H9 (cell line): Measurements from ENCODE around the gene ZNFX1. TPM values are rescaled to one million over a fixed set of nuclear protein-coding genes. Genes with fewer than 3 reads are reported as not detected.

Experiments
- DNase-seq: peaks from one replicate; pipeline ENCODE4 v3.0.0-alpha.2; 2017
- H2AFZ ChIP-seq: one replicate; pipeline ENCODE4 v1.6.1; 2013; ENCODE audit warnings: mild to moderate bottlenecking, low read length, control low read depth, moderate library complexity
- H2AK5ac ChIP-seq: 2 replicates; pipeline ENCODE4 v1.6.1; 2013; ENCODE audit warnings: low read length, control low read depth, mixed read lengths; ENCODE audit not compliant: insufficient read length
- H2BK120ac ChIP-seq: one replicate; pipeline ENCODE4 v1.6.1; 2013; ENCODE audit warnings: low read depth, mild to moderate bottlenecking, low read length, control low read depth, inconsistent platforms; ENCODE audit not compliant: poor library complexity, severe bottlenecking
- H2BK12ac ChIP-seq: 2 replicates; pipeline ENCODE4 v1.6.1; 2013; ENCODE audit warnings: low read length, control low read depth, mixed read lengths, low read depth; ENCODE audit not compliant: insufficient read length
- H2BK15ac ChIP-seq: 2 replicates; pipeline ENCODE4 v1.6.1; 2013; ENCODE audit warnings: low read depth, low read length, control low read depth
- H2BK20ac ChIP-seq: one replicate; pipeline ENCODE4 v1.6.1; 2013; ENCODE audit warnings: low read depth, mild to moderate bottlenecking, low read length, control low read depth, inconsistent platforms; ENCODE audit not compliant: poor library complexity, severe bottlenecking
- H2BK5ac ChIP-seq: 2 replicates; pipeline ENCODE4 v1.6.1; 2013; ENCODE audit warnings: low read length, control low read depth, mixed read lengths; ENCODE audit not compliant: insufficient read length
- H3K14ac ChIP-seq: 2 replicates; pipeline ENCODE4 v1.6.1; 2013; ENCODE audit warnings: low read length, control low read depth; ENCODE audit not compliant: insufficient read depth
- H3K18ac ChIP-seq: 2 replicates; pipeline ENCODE4 v1.6.1; 2013; ENCODE audit warnings: low read depth, mild to moderate bottlenecking, mixed read lengths, low read length, control low read depth; ENCODE audit not compliant: insufficient read length
- H3K23ac ChIP-seq: 2 replicates; pipeline ENCODE4 v1.6.1; 2013; ENCODE audit warnings: low read length, control low read depth, mixed read lengths, low read depth; ENCODE audit not compliant: insufficient read length
- H3K23me2 ChIP-seq: 2 replicates; pipeline ENCODE4 v1.6.1; 2013; ENCODE audit warnings: low read depth, mild to moderate bottlenecking, mixed read lengths, low read length, control low read depth; ENCODE audit not compliant: insufficient read length, poor library complexity, severe bottlenecking
- H3K27ac ChIP-seq: 2 replicates; pipeline ENCODE4 v1.5.1; 2013; ENCODE audit warnings: low read length, control low read depth, mixed read lengths, low read depth; ENCODE audit not compliant: insufficient read length
- H3K27me3 ChIP-seq: 2 replicates; pipeline ENCODE4 v1.6.1; 2013; ENCODE audit warnings: low read length, control low read depth, inconsistent platforms; ENCODE audit not compliant: insufficient read depth
- H3K4ac ChIP-seq: 2 replicates; pipeline ENCODE4 v1.6.1; 2013; ENCODE audit warnings: low read depth, mild to moderate bottlenecking, control low read depth, inconsistent platforms, low read length, moderate library complexity
- H3K4me1 ChIP-seq: 2 replicates; pipeline ENCODE4 v1.6.1; 2013; ENCODE audit warnings: low read length, control low read depth, inconsistent platforms; ENCODE audit not compliant: insufficient read depth
- H3K4me2 ChIP-seq: 2 replicates; pipeline ENCODE4 v1.6.1; 2013; ENCODE audit warnings: low read length, control low read depth, mixed read lengths; ENCODE audit not compliant: insufficient read length, insufficient read depth
- H3K56ac ChIP-seq: 2 replicates; pipeline ENCODE4 v1.6.1; 2013; ENCODE audit warnings: low read depth, mild to moderate bottlenecking, mixed read lengths, low read length, control low read depth; ENCODE audit not compliant: insufficient read length
- H3K79me1 ChIP-seq: 2 replicates; pipeline ENCODE4 v1.6.1; 2013; ENCODE audit warnings: low read depth, mild to moderate bottlenecking, moderate library complexity, low read length, control low read depth, inconsistent platforms; ENCODE audit not compliant: insufficient read depth, poor library complexity, severe bottlenecking
- H3K79me2 ChIP-seq: 2 replicates; pipeline ENCODE4 v1.6.1; 2013; ENCODE audit warnings: low read length, control low read depth, inconsistent platforms; ENCODE audit not compliant: insufficient read depth
- H3K9ac ChIP-seq: 2 replicates; pipeline ENCODE4 v1.6.1; 2013; ENCODE audit warnings: low read length, control low read depth, mixed read lengths; ENCODE audit not compliant: insufficient read length; ENCODE audit errors: extremely low read depth
- H3K9me3 ChIP-seq: one replicate; pipeline ENCODE4 v1.6.1; 2013; ENCODE audit warnings: low read depth, low read length, inconsistent platforms; ENCODE audit not compliant: control insufficient read depth
- H3T11ph ChIP-seq: one replicate; pipeline ENCODE4 v1.6.1; 2013; ENCODE audit warnings: mild to moderate bottlenecking, low read length, control low read depth, inconsistent platforms
- H4K20me1 ChIP-seq: one replicate; pipeline ENCODE4 v1.6.1; 2013; ENCODE audit not compliant: control insufficient read depth, insufficient read length, insufficient read depth
- H4K5ac ChIP-seq: 2 replicates; pipeline ENCODE4 v1.6.1; 2013; ENCODE audit warnings: low read depth, mild to moderate bottlenecking, mixed read lengths, low read length, control low read depth; ENCODE audit not compliant: insufficient read length
- H4K8ac ChIP-seq: replicated peaks from 2 replicates; pipeline ENCODE4 v1.6.1; 2013; ENCODE audit warnings: low read length, control low read depth, mixed read lengths, low read depth; ENCODE audit not compliant: insufficient read length
- H4K91ac ChIP-seq: 2 replicates; pipeline ENCODE4 v1.6.1; 2013; ENCODE audit warnings: low read depth, mild to moderate bottlenecking, moderate library complexity, mixed read lengths, low read length, control low read depth; ENCODE audit not compliant: insufficient read length
- H3K27ac Mint-ChIP-seq, 3 experiments: 2 replicates in 2 of 3; 3 replicates in 1 of 3; pipeline ENCODE4 v1.8.0; 2020 to 2021; ENCODE audit warnings: mixed read lengths in 3 of 3, mild to moderate bottlenecking in 1 of 3, moderate library complexity in 1 of 3
- H3K27me3 Mint-ChIP-seq: 2 replicates; pipeline ENCODE4 v1.8.0; 2021; ENCODE audit warnings: low read depth, mild to moderate bottlenecking, moderate library complexity, mixed read lengths
- H3K36me3 Mint-ChIP-seq, 3 experiments: 2 replicates in 2 of 3; 3 replicates in 1 of 3; pipeline ENCODE4 v1.8.0; 2020 to 2021; ENCODE audit warnings: low read depth in 3 of 3, mixed read lengths in 3 of 3; ENCODE audit not compliant: insufficient read depth in 1 of 3
- H3K4me1 Mint-ChIP-seq, 2 experiments: 2 replicates each; pipeline ENCODE4 v1.8.0; 2020; ENCODE audit warnings: mixed read lengths in 2 of 2
- H3K4me3 Mint-ChIP-seq, 2 experiments: 2 replicates in 1 of 2; 3 replicates in 1 of 2; pipeline ENCODE4 v1.8.0; 2020 to 2021; ENCODE audit warnings: mild to moderate bottlenecking in 2 of 2, mixed read lengths in 2 of 2, moderate library complexity in 1 of 2
- H3K9me3 Mint-ChIP-seq, 2 experiments: 2 replicates in 1 of 2; 3 replicates in 1 of 2; pipeline ENCODE4 v1.8.0; 2020; ENCODE audit warnings: mild to moderate bottlenecking in 2 of 2, mixed read lengths in 2 of 2, moderate library complexity in 1 of 2
- CTCF ChIP-seq: fragments of 200-600 bp; sonication (generic); conservative IDR thresholded peaks from 3 replicates; pipeline ENCODE4 v1.8.0; 2021; ENCODE audit warnings: antibody characterized with exemption, mild to moderate bottlenecking
- whole genome bisulfite sequencing: extraction: QIAGEN DNeasy Blood & Tissue Kit; methylation state at CpG from one replicate; pipeline ENCODE4 v1.1.7; 2013; ENCODE audit warnings: missing lambda C conversion rate, low lambda C conversion rate, mixed read lengths; ENCODE audit not compliant: insufficient read length; ENCODE audit errors: extremely low coverage; 5-methylcytosine and 5-hydroxymethylcytosine counted together
- total RNA-seq: library from RNA; stranded (reverse); gene quantifications from 2 replicates; pipeline ENCODE4 v1.2.1, GENCODE V29; 2021

ZNFX1 gene
- total RNA-seq, 1 experiment from 2014 or later, result 13.3 TPM

- no peaks in the 10 kb centered on the region for H3K79me1 ChIP-seq
- H3K4me1 Mint-ChIP-seq, result peaks cover 69 to 86% of the 10 kb centered on the region in 2 experiments
- no peak overlapping the region for H2BK15ac ChIP-seq
- no peak overlapping the region for H2AK5ac ChIP-seq
- no peak overlapping the region for H4K8ac ChIP-seq
- no peak overlapping the region for H3K27ac ChIP-seq
- no peak overlapping the region for H3K56ac ChIP-seq
- H3K4me2 ChIP-seq, result peak overlapping the region; percentile 12
- peak overlapping the region; percentile 99 for H3K4me3 Mint-ChIP-seq
- no peak overlapping the region for H3T11ph ChIP-seq
- no peak overlapping the region for H4K91ac ChIP-seq
- H3K23ac ChIP-seq, result no peak overlapping the region
- peaks cover 50% of the 10 kb centered on the region; the same call in 1 of the 2 replicates for H3K79me2 ChIP-seq
- H3K27me3 ChIP-seq, result no peaks in the 10 kb centered on the region
- H3K27ac Mint-ChIP-seq, result peak overlapping the region in 2 of 3 experiments; percentile 78 to 95; a peak in 5 of 7 replicates
- no peak overlapping the region for H2BK12ac ChIP-seq
- H3K14ac ChIP-seq, result no peak overlapping the region
- no peak overlapping the region for H2BK5ac ChIP-seq
- no peak for TF ChIP-seq CTCF
- peaks cover 11 to 17% of the 10 kb centered on the region in 2 experiments for H3K9me3 Mint-ChIP-seq
- no peak overlapping the region for H3K4ac ChIP-seq
- no peak overlapping the region for H3K18ac ChIP-seq
- H3K9ac ChIP-seq, result no peak overlapping the region
- H4K20me1 ChIP-seq, result no peaks in the 10 kb centered on the region
- H3K27me3 Mint-ChIP-seq, result peaks cover 5% of the 10 kb centered on the region
- no peak for DNase-seq
- no peak overlapping the region for H4K5ac ChIP-seq
- H2BK120ac ChIP-seq, result no peak overlapping the region
- no CpG with 5 or more reads among the region's 1 CpG for WGBS
- no peaks in the 10 kb centered on the region for H3K9me3 ChIP-seq
- no peak overlapping the region for H2AFZ ChIP-seq
- no peaks in the 10 kb centered on the region for H3K4me1 ChIP-seq
- peaks cover 21% of the 10 kb centered on the region for H3K23me2 ChIP-seq
- H2BK20ac ChIP-seq, result no peak overlapping the region
- peaks cover 90 to 100% (median 99%) of the 10 kb centered on the region in 3 experiments for H3K36me3 Mint-ChIP-seq
These were observed 7.4 kb upstream of the ZNFX1 start for GRCh38 chr20:49285233-49285668.
